ENCODE results near the gene TUBB4B.

GRCh38 chr9:137193771-137194170 lies 47.3 kb upstream of the TUBB4B start:
- TF ChIP-seq CTCF (IDR thresholded peaks at IDR 0.05) (no peak), POLR2A (IDR thresholded peaks at IDR 0.05) (no peak), POLR2AphosphoS5 (IDR thresholded peaks at IDR 0.05) (no peak)
